ENCODE measurements around the gene GLYAT.

Gene GLYAT, protein sequence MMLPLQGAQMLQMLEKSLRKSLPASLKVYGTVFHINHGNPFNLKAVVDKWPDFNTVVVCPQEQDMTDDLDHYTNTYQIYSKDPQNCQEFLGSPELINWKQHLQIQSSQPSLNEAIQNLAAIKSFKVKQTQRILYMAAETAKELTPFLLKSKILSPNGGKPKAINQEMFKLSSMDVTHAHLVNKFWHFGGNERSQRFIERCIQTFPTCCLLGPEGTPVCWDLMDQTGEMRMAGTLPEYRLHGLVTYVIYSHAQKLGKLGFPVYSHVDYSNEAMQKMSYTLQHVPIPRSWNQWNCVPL

GRCh38 chr11:58731819-58732218 is at the start of gene GLYAT:
Gene GLYAT, minus strand, starts transcription at chr11:58731943. Its CDS starts 7,447 bp downstream, at chr11:58724496.
- Histone ChIP-seq H3K27me3 (ENCODE audit: control insufficient read depth, insufficient read depth, low read length) (no peaks in the 10 kb centered on the region), H3K27ac (ENCODE audit: low read depth, low read length) (no peak within 1 kb of the TSS), H3K4me1 (ENCODE audit: control insufficient read depth, insufficient read depth, low read length) (no peaks in the 10 kb centered on the region), H3K9ac (ENCODE audit: low read length) (no peak within 1 kb of the TSS), H3K9me3 (ENCODE audit: control insufficient read depth, insufficient read depth, low read depth, low read length) (peaks cover 14% of the 10 kb centered on the region; the same call in 1 of the 2 replicates), H3K4me3 (ENCODE audit: low read depth, low read length) (no peak within 1 kb of the TSS), H3K36me3 (ENCODE audit: control insufficient read depth, insufficient read depth, low read length) (no peaks in the 10 kb centered on the region)

DNA sequence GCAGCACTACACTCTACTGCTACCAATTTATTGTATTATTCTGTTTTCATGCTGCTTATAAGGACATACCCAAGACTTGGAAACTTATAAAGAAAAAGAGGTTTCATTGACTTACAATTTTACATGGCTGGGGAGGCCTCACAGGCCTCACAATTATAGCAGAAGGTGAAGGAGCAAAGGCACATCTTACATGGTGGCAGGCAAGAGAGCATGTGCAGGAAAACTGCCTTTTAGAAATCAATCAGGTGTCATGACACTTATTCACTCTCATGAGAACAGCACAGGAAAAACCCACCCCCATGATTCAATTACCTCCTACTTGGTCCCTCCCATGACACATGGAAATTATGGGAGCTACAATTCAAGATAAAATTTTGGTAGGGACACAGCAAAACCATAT is 49.6 kb upstream of the GLYAT start:
- peaks cover 24% of the 10 kb centered on the region for H3K9me3 ChIP-seq (ENCODE audit: control insufficient read depth, insufficient read depth, low read depth, low read length)
- no peak overlapping the region for H3K27ac ChIP-seq (ENCODE audit: low read depth, low read length)
- H3K9ac ChIP-seq (ENCODE audit: low read length): no peak overlapping the region
- no peaks in the 10 kb centered on the region for H3K4me1 ChIP-seq (ENCODE audit: control insufficient read depth, insufficient read depth, low read length)
- no peaks in the 10 kb centered on the region for H3K27me3 ChIP-seq (ENCODE audit: control insufficient read depth, insufficient read depth, low read length)
- H3K36me3 ChIP-seq (ENCODE audit: control insufficient read depth, insufficient read depth, low read length): no peaks in the 10 kb centered on the region
- no peak overlapping the region for H3K4me3 ChIP-seq (ENCODE audit: low read depth, low read length)

- H3K9ac ChIP-seq (ENCODE audit: low read length): no peak overlapping the region
- H3K36me3 ChIP-seq (ENCODE audit: control insufficient read depth, insufficient read depth, low read length): no peaks in the 10 kb centered on the region
- H3K27ac ChIP-seq (ENCODE audit: low read depth, low read length): no peak overlapping the region
- H3K9me3 ChIP-seq (ENCODE audit: control insufficient read depth, insufficient read depth, low read depth, low read length): peaks cover 24% of the 10 kb centered on the region
- no peaks in the 10 kb centered on the region for H3K27me3 ChIP-seq (ENCODE audit: control insufficient read depth, insufficient read depth, low read length)
- H3K4me3 ChIP-seq (ENCODE audit: low read depth, low read length): no peak overlapping the region
- no peaks in the 10 kb centered on the region for H3K4me1 ChIP-seq (ENCODE audit: control insufficient read depth, insufficient read depth, low read length)
Observed at GRCh38 chr11:58780578-58780977, 48.8 kb upstream of the GLYAT start.

GRCh38 chr11:58776891-58777710 is 45.4 kb upstream of the GLYAT start:
- H3K9me3 ChIP-seq (ENCODE audit: control insufficient read depth, insufficient read depth, low read depth, low read length): peaks cover 29% of the 10 kb centered on the region
- H3K4me1 ChIP-seq (ENCODE audit: control insufficient read depth, insufficient read depth, low read length): no peaks in the 10 kb centered on the region; the same call in 1 of the 2 replicates
- H3K9ac ChIP-seq (ENCODE audit: low read length): no peak overlapping the region
- no peak overlapping the region for H3K4me3 ChIP-seq (ENCODE audit: low read depth, low read length)
- no peak overlapping the region for H3K27ac ChIP-seq (ENCODE audit: low read depth, low read length)
- H3K36me3 ChIP-seq (ENCODE audit: control insufficient read depth, insufficient read depth, low read length): no peaks in the 10 kb centered on the region
- H3K27me3 ChIP-seq (ENCODE audit: control insufficient read depth, insufficient read depth, low read length): no peaks in the 10 kb centered on the region

GRCh38 chr11:58775066-58775708 is 43.4 kb upstream of the GLYAT start:
- peaks cover 5% of the 10 kb centered on the region; the same call in 1 of the 2 replicates for H3K4me1 ChIP-seq (ENCODE audit: control insufficient read depth, insufficient read depth, low read length)
- no peak overlapping the region for H3K4me3 ChIP-seq (ENCODE audit: low read depth, low read length)
- H3K27me3 ChIP-seq (ENCODE audit: control insufficient read depth, insufficient read depth, low read length): no peaks in the 10 kb centered on the region
- no peak overlapping the region for H3K27ac ChIP-seq (ENCODE audit: low read depth, low read length)
- peaks cover 28% of the 10 kb centered on the region for H3K9me3 ChIP-seq (ENCODE audit: control insufficient read depth, insufficient read depth, low read depth, low read length)
- no peak overlapping the region for H3K9ac ChIP-seq (ENCODE audit: low read length)
- H3K36me3 ChIP-seq (ENCODE audit: control insufficient read depth, insufficient read depth, low read length): no peaks in the 10 kb centered on the region

- Histone ChIP-seq H3K27ac (ENCODE audit: low read depth, low read length) (no peak overlapping the region), H3K9me3 (ENCODE audit: control insufficient read depth, insufficient read depth, low read depth, low read length) (peaks cover 25% of the 10 kb centered on the region)
Observed at GRCh38 chr11:58774164-58774593, 42.4 kb upstream of the GLYAT start.

GRCh38 chr11:58773337-58773736 is 41.6 kb upstream of the GLYAT start:
- peaks cover 7% of the 10 kb centered on the region; the same call in 1 of the 2 replicates for H3K4me1 ChIP-seq (ENCODE audit: control insufficient read depth, insufficient read depth, low read length)
- H3K27me3 ChIP-seq (ENCODE audit: control insufficient read depth, insufficient read depth, low read length): no peaks in the 10 kb centered on the region
- peaks cover 26% of the 10 kb centered on the region for H3K9me3 ChIP-seq (ENCODE audit: control insufficient read depth, insufficient read depth, low read depth, low read length)
- H3K4me3 ChIP-seq (ENCODE audit: low read depth, low read length): no peak overlapping the region
- no peak overlapping the region for H3K9ac ChIP-seq (ENCODE audit: low read length)
- no peak overlapping the region for H3K27ac ChIP-seq (ENCODE audit: low read depth, low read length)
- H3K36me3 ChIP-seq (ENCODE audit: control insufficient read depth, insufficient read depth, low read length): no peaks in the 10 kb centered on the region

More at GRCh38 chr11:58774164-58774593, 42.4 kb upstream of the GLYAT start:
- Histone ChIP-seq H3K9ac (ENCODE audit: low read length) (no peak overlapping the region), H3K4me3 (ENCODE audit: low read depth, low read length) (no peak overlapping the region), H3K4me1 (ENCODE audit: control insufficient read depth, insufficient read depth, low read length) (peaks cover 7% of the 10 kb centered on the region; the same call in 1 of the 2 replicates), H3K36me3 (ENCODE audit: control insufficient read depth, insufficient read depth, low read length) (no peaks in the 10 kb centered on the region), H3K27me3 (ENCODE audit: control insufficient read depth, insufficient read depth, low read length) (no peaks in the 10 kb centered on the region)

DNA sequence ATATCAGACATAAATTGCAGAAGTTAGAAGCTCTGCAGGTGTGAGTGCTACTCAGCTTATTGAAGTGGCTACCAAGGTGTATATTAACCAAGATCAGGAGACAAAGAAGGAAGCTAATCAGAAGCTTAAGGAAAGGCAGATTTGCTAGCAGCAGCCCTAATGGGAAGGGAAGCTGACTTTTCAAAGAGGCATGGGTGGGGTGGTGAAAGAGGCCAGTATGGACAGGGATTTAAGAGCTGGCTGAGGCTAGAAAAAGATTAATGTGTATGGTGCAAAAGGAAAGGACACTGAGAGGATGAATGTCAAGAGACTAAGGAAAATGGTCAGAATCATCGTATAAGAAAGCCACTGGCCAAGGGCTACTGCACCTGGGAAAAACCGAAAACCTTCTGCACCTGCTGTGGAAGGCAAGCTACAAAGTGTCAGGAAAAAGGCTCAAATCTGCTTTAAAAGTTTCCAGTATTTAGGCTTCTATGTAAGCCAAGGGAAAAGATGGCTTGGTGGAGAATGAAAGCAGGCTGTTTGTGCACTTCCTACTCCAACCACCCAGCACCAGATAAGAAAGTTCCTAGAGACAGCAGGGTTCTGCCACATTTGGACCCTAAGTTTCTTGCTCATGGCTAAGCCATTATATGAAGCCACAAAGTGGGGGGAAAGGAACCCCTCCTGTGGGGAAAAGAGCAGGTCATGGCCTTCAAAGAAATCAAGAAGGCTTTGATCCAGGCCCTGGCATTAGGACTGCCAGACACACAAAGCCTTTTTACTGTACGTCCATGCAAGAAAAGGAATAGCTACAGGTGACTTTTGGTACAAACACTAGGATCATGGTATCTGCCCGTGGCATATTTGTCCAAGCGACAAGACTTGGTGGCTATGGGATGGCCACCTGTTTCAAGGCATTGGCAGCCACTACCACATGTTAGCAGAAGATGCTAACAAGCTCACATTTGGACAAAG is 40.9 kb upstream of the GLYAT start:
- Histone ChIP-seq H3K4me3 (ENCODE audit: low read depth, low read length) (no peak overlapping the region), H3K9me3 (ENCODE audit: control insufficient read depth, insufficient read depth, low read depth, low read length) (peaks cover 26% of the 10 kb centered on the region), H3K4me1 (ENCODE audit: control insufficient read depth, insufficient read depth, low read length) (peaks cover 7% of the 10 kb centered on the region; the same call in 1 of the 2 replicates), H3K9ac (ENCODE audit: low read length) (no peak overlapping the region), H3K36me3 (ENCODE audit: control insufficient read depth, insufficient read depth, low read length) (no peaks in the 10 kb centered on the region), H3K27ac (ENCODE audit: low read depth, low read length) (no peak overlapping the region), H3K27me3 (ENCODE audit: control insufficient read depth, insufficient read depth, low read length) (no peaks in the 10 kb centered on the region)

GRCh38 chr11:58771458-58771855 is 39.7 kb upstream of the GLYAT start:
- Histone ChIP-seq H3K27me3 (ENCODE audit: control insufficient read depth, insufficient read depth, low read length) (no peaks in the 10 kb centered on the region), H3K4me1 (ENCODE audit: control insufficient read depth, insufficient read depth, low read length) (peaks cover 7% of the 10 kb centered on the region; the same call in 1 of the 2 replicates), H3K4me3 (ENCODE audit: low read depth, low read length) (peak overlapping the region; percentile 2; the same call in 1 of the 2 replicates), H3K27ac (ENCODE audit: low read depth, low read length) (no peak overlapping the region; the same call in 1 of the 2 replicates), H3K36me3 (ENCODE audit: control insufficient read depth, insufficient read depth, low read length) (no peaks in the 10 kb centered on the region), H3K9me3 (ENCODE audit: control insufficient read depth, insufficient read depth, low read depth, low read length) (peaks cover 26% of the 10 kb centered on the region), H3K9ac (ENCODE audit: low read length) (peak overlapping the region; percentile 22)
